Hindlimb muscle (tissue), 1 donor: Measurements from ENCODE around the gene DLEC1. TPM values are rescaled to one million over a fixed set of nuclear protein-coding genes. Genes with fewer than 3 reads are reported as not detected.
"Not testable (repeated sequence)": the region's sequence is repeated elsewhere in the genome, so short reads cannot be mapped to it uniquely, and the experiment has no call there.

Experiments
- DNase-seq: peaks from one replicate; pipeline ENCODE4 v3.0.0-alpha.2; 2013
- polyA plus RNA-seq: library from polyadenylated mRNA; unstranded; fragments of 120-200 nt; gene quantifications from one replicate; pipeline ENCODE4 v1.2.1, GENCODE V29; 2013; ENCODE audit not compliant: insufficient read length

The DLEC1 gene
- polyA plus RNA-seq, 1 donor = 0.28 TPM

GRCh38 chr3:38122712-38123290 lies 83.8 kb downstream of the DLEC1 start:
- no peak for DNase-seq

DNA sequence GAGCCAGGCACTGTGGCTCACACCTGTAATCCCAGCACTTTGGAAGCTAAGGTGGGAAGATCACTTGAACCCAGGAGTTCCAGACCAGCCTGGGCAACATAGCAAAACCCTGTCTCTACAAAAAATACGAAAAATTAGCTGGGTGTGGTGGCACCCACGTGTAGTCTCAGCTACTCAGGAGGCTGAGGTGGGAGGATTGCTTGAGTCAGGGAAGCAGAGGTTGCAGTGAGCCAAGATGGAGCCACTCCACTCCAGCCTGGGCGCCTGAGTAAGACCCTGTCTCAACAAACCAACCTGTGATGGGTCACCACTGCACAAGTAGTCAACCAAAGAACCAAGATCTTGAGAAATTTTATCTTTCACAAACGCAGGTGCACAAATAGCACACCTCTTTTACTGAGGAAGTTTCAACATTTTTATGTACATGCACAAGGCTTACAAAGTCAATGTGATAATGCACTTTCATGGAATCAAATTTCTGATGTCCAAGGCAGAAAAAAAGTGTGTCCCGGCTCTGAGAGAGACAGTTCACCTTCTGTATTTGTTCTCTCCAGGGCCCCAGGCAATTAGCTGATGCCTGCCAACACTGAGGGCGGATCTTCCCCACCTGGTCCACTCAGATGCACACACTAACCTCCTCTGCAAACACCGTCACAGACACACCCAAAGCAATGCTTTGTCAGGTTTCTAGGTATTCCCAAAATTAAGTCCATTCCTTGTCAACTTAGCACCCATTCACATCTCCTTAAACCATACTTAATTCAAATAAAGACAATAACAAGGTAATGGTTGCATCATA lies 85.5 kb downstream of the DLEC1 start:
- no peak for DNase-seq

DNA sequence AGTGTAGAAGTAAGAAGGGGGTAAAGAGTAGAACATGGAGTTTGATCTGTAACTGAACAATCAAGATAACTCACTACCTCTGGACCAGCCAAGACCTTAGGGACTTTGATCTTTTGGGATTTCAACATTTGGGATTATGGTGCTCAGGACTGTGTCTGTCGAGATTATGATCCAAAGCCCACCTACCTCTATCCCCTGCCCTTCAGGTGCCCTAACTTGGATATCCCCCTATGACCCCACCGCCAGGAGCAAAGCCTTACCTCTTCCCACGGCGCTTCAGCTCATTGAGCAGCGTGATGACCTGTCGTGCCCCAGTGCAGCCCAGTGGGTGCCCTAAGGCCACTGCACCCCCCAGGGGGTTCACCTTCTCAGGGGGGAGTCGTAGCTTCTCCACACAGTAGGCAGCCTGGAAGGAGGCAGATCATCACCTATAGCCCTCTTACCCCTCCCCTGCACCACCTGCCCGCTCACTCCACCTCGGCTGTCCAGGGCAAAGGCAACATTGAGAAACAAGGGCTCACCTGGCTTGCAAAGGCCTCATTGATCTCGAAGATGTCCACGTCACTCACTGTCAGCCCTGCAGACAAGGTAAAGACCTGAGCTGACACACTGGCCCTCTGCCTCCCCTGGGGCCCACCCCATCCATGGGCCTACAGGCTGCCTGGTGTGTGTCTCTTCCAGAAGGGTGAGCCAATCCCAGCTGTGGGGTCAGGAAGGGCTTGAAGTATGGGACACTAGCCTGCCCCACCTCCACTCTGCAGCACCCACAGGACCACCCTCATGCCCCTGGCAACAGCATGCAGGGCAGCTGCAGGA lies 86.5 kb downstream of the DLEC1 start:
- DNase-seq = no peak

GRCh38 chr3:38126121-38126892 lies 87.3 kb downstream of the DLEC1 start:
- no peak for DNase-seq

- no peak for DNase-seq
Observed at GRCh38 chr3:38127611-38128302, 88.7 kb downstream of the DLEC1 start.

DNA sequence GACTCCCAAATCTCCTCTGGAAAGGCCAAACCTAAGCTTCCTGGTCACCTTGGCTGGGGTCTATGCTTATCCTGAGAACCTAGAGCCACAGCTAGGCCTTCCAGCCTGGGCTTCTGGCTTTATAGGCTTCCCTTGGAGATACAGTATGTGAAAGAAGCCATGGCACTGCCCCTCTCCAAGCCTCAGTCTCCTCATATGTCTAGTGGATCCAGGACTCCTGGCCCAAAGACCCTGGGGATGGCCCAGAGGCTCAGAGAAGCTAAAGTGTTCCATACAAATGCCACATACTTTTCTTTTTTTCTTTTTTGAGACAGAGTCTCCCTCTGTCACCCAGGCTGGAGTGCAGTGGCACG lies 89.3 kb downstream of the DLEC1 start:
- DNase-seq = no peak

DNA sequence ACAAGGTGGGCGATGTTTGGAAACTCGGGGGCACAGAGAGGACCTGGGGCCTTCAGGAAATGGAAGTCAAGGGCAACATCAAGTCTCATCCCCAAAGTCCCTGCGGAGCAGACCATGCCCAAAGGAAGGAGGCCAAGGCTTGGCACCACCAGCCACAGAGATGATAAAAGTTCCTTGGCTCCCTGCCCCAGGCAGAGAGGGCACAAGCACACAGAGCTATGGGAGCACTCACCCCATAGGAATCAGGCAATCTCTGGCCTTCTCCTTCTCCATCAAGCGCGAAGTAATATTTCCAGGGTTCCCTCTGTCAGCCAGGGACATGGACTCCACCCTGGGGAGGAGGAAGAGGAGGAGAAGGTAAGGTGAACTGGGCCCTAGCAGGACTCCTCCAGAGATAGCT lies 90.0 kb downstream of the DLEC1 start:
- no peak for DNase-seq

DNA sequence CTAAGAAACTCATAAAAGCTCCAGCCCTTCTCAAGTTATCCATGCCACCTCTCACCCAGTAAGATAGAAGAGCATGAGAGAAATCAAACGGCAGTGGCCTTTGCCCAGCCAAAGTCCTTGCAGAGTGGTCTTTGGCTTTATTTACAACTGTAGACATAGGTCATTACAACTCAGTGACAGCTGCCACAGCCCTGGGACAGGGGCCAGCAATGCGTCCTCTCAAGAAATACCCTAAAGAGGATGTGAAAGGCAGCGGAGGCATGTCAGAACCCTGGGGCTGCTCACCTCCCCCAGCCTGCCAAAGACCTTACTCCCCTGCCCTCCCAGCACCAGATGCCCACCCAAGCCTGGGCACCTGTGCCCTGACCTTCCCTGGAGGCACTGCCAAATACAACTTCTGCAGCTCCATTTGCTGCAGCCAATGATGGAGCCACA lies 91.6 kb downstream of the DLEC1 start:
- no peak for DNase-seq

- DNase-seq = no peak
Observed at GRCh38 chr3:38131621-38132369, 92.8 kb downstream of the DLEC1 start.

DNA sequence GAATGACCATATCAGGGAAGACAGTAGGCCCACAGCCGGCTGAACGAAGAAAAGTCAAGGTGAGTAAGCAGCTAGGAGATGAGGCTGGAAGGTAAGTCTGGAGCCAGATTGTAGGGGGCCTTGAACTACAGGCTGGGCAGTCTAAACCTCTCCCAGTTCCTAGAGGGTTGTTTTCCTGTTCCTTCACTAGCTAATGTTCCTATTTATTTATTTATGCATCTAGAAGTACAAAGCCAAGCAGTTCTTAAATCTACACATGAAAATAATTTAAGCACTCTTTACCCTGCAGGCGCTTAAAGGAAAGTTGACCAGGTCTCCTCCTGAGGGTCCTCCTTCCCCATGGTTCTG lies 94.2 kb downstream of the DLEC1 start:
- no peak for DNase-seq

DNA sequence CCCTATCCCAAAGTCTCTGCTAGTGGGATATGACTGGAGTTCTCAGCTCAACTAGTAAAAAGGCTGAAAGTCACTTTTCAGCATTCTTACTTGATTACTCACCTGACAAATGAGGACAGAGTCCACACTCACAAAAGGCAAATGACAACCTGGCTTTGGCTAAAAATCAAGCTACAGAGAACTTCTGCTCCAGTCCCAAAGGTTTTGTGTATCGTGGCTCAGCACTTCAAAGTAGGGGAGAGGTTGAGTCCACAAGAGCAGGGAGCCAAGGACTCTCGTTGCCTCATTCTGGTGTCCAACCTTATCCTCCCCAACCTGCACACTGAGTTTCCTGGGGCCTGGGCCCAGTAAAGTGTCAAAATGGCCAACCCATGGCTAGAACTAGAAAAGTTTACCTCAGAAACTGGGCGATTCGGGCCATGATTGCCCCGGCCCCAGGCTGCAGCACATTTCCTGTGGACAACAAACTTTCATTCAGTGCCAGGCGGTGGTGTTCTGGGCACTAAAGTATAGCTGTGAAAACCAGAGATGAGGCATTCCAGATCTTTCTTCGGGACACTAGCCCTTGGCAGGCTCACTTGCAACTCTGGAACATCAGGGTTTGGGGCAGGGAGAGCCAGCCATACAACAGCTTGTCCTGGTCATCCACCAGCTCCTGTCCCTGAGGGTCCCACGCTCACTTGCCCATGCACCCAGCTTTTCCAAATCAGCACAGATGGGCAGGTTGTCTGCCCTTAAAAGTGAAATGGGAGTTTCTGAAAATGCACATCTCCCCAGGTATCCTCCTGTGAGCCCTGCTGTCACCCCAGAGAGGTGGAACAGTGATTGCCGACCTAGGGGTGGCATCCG lies 94.8 kb downstream of the DLEC1 start:
- DNase-seq = no peak

- not testable (repeated sequence) for DNase-seq
Observed at GRCh38 chr3:38134517-38135143, 95.6 kb downstream of the DLEC1 start.

- not testable (repeated sequence) for DNase-seq
Observed at GRCh38 chr3:38135621-38136277, 96.7 kb downstream of the DLEC1 start.

DNA sequence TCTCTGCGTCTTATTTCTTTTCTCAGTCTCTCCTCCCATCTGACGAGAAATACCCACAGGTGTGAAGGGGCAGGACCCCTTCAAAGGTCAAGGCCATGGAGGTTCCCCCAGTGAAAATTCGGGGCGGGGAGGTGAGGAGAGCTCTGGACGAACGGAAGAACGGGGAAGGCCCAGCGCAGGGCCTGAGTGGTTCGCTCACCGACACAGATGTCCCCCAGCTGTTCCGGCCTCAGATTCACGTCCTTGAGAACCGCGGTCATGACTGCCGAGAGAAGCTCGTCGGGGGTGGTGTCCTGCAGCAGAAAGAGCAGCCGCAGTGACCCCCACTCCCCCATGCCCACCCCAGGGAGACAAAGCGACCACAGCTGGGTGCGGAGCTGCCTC lies 97.4 kb downstream of the DLEC1 start:
- DNase-seq = peak; percentile 15

DNA sequence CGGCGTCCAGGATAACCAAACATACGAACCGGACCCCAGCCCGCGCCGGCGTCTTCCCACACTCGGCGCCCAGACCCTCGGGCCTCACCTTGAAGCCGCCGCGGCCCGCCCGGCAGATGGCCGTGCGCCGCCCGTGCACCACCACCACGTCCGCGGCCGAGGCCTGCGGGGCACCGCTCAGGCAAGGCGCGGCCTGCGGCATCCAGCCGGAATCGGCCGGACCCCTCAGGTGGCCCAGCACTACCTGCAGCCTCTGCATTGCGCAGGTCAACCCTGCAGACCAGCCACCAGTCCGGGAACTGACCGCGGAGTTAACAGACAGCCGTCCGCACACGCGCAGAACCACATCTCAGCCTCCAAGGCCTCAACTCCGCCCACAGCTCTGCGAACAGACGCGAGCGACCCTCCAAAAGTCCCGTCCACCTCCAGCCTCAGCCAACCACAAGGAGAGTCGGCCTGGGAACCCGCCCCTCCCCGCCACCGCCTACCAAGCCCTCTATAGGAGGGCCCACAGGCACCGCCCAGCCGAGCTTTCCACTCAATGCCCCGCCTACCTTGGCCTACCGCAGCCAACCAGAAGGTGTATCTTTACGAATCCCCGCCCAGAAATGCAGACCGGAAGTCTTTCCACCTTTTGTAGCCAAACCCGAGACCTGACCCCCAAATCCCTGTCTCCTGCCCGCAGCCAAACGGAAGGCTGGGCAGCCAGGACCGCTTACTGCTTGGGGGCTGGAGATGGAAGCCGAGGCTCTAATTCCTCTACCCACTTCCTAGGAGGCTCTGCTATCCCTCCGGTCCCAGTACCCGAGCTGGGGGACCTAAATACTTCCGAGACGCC lies 98.0 kb downstream of the DLEC1 start, which contains the start of gene ACAA1:
TSS of gene ACAA1 (minus strand) at position 351 of the 838 bp plus-strand sequence. CDS start at position 259, 92 bp downstream.
- peak; percentile 99 for DNase-seq

GRCh38 chr3:38137615-38138348 lies 98.8 kb downstream of the DLEC1 start:
- no peak for DNase-seq

DNA sequence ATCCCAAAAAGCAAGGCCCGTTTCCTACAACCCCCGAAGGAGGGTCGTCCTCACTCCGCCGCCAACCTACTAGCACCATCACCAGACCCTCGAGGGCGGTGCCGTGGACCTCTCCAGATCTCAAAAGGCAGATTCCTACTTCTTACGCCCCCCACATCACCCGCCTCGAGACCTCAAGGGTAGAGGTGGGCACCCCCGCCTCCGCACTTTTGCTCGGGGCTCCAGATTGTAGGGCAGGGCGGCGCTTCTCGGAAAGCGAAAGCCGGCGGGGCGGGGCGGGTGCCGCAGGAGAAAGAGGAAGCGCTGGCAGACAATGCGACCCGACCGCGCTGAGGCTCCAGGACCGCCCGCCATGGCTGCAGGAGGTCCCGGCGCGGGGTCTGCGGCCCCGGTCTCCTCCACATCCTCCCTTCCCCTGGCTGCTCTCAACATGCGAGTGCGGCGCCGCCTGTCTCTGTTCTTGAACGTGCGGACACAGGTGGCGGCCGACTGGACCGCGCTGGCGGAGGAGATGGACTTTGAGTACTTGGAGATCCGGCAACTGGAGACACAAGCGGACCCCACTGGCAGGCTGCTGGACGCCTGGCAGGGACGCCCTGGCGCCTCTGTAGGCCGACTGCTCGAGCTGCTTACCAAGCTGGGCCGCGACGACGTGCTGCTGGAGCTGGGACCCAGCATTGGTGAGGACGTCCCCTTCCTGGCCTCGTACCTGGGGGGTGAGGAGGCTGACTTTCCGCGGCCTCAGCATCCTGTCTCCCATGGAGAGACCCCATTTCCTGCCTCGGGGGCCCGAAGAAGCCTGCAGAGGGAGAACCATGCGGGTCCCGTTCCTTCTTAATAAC lies 99.6 kb downstream of the DLEC1 start, which contains the start of gene MYD88:
TSS of gene MYD88 (plus strand) at position 313 of the 842 bp plus-strand sequence. CDS start at position 353, 40 bp downstream.
- peak; percentile 72 for DNase-seq
